Measurements from ENCODE around the gene VDAC2. TPM values are rescaled to one million over a fixed set of nuclear protein-coding genes. Genes with fewer than 3 reads are reported as not detected.

Gene VDAC2
- total and polyA plus RNA-seq, 2 experiments from 2014 or later, result 242 to 311 TPM

- H3K4me1 Mint-ChIP-seq, result peaks cover 28% of the 10 kb centered on the region
- Histone ChIP-seq H3K27me3 (ENCODE audit: insufficient read depth) (peaks cover 25% of the 10 kb centered on the region; the same call in 1 of the 2 replicates), H2AFZ (no peak overlapping the region), H4K20me1 (replicated peaks; ENCODE audit: insufficient read depth) (no peaks in the 10 kb centered on the region), H3K4me1 (ENCODE audit: insufficient read depth) (peaks cover 9% of the 10 kb centered on the region), H3F3A (replicated peaks; ENCODE audit: low read depth) (no peaks in the 10 kb centered on the region), H3K36me3 (ENCODE audit: insufficient read depth) (no peaks in the 10 kb centered on the region; the same call in 1 of the 2 replicates), H3K4me3 (no peak overlapping the region), H3K79me2 (replicated peaks; ENCODE audit: insufficient read depth) (no peaks in the 10 kb centered on the region), H3K4me2 (no peak overlapping the region), H3K9me2 (ENCODE audit: insufficient read depth) (peaks cover 6% of the 10 kb centered on the region; the same call in 1 of the 2 replicates), H3K27ac (ENCODE audit: low read depth) (no peak overlapping the region)
- H3K4me3 Mint-ChIP-seq, result no peak overlapping the region
- peaks cover 11% of the 10 kb centered on the region for H3K27me3 Mint-ChIP-seq (ENCODE audit: insufficient read depth, low read depth, poor library complexity)
- DNase-seq (ENCODE audit: low spot score), result no peak
- no peaks in the 10 kb centered on the region for H3K36me3 Mint-ChIP-seq (ENCODE audit: low read depth)
- no peak overlapping the region for H3K27ac Mint-ChIP-seq
- no peak for ATAC-seq
- H3K9me3 Mint-ChIP-seq, result no peaks in the 10 kb centered on the region
- TF ChIP-seq JUNB (IDR thresholded peaks at IDR 0.05; ENCODE audit: unreplicated experiment) (no peak), STAT1 (IDR thresholded peaks at IDR 0.05; ENCODE audit: unreplicated experiment) (no peak), REST (IDR thresholded peaks at IDR 0.05; ENCODE audit: unreplicated experiment) (no peak), NANOG (IDR thresholded peaks at IDR 0.05; ENCODE audit: borderline replicate concordance) (no peak), ZNF331 (CRISPR knock-in tag; IDR thresholded peaks at IDR 0.05; ENCODE audit: low read depth) (no peak), ZNF462 (CRISPR knock-in tag; IDR thresholded peaks at IDR 0.05) (no peak)
These were observed 69.6 kb downstream of the VDAC2 start for GRCh38 chr10:75280236-75280635.

Small RNA genes within 50 kb of the gene (small RNA-seq; reads per million reads assigned to genes)
- not detected for gene HMGA1P5 (ENCODE audit: low replicate concordance)
- not detected for gene RPL39P25 (ENCODE audit: low replicate concordance)

Other genes with a start within 250 kb of the VDAC2 start
- 26.4 and 28.4 TPM in 2 replicates for gene SAMD8, start 99.1 kb upstream of the VDAC2 start, total RNA-seq (2014; rRNA removed; shearing (Covaris generic))
- 6.4 and 7.8 TPM in 2 replicates for gene SAMD8, start 99.1 kb upstream of the VDAC2 start, polyA plus RNA-seq (2016; fragmentation: Nextera tagmentation; extraction: Ambion mirVana)
- gene COMTD1, start 25.2 kb downstream of the VDAC2 start, total RNA-seq (2014; rRNA removed; shearing (Covaris generic)), result 39.6 and 40.0 TPM in 2 replicates
- gene COMTD1, start 25.2 kb downstream of the VDAC2 start, polyA plus RNA-seq (2016; fragmentation: Nextera tagmentation; extraction: Ambion mirVana), result 46.7 and 54.1 TPM in 2 replicates
- 0.04 TPM in 1 of 2 replicates, not detected in the other for gene ZNF503, start 191.0 kb downstream of the VDAC2 start, total RNA-seq (2014; rRNA removed; shearing (Covaris generic))
- gene ZNF503, start 191.0 kb downstream of the VDAC2 start, polyA plus RNA-seq (2016; fragmentation: Nextera tagmentation; extraction: Ambion mirVana), result 0.21 and 0.24 TPM in 2 replicates
- gene LRMDA, start 220.8 kb downstream of the VDAC2 start, total RNA-seq (2014; rRNA removed; shearing (Covaris generic)), result 0.90 TPM in 1 of 2 replicates, not detected in the other
- 1.6 and 1.8 TPM in 2 replicates for gene LRMDA, start 220.8 kb downstream of the VDAC2 start, polyA plus RNA-seq (2016; fragmentation: Nextera tagmentation; extraction: Ambion mirVana)

Data from GM23338 (cell line).